Endodermal cell (in vitro differentiated cells): ENCODE results near the gene MASP1. TPM values are rescaled to one million over a fixed set of nuclear protein-coding genes. Genes with fewer than 3 reads are reported as not detected.

Experiments
- DNase-seq: peaks from one replicate; pipeline ENCODE4 v3.0.0-alpha.2; 2017
- H3K27ac ChIP-seq: 2 replicates; pipeline ENCODE4 v1.5.1; 2013; ENCODE audit warnings: mild to moderate bottlenecking, low read depth, low read length, moderate library complexity
- H3K27me3 ChIP-seq: 2 replicates; pipeline ENCODE4 v1.6.1; 2013; ENCODE audit warnings: mild to moderate bottlenecking, low read length, moderate library complexity; ENCODE audit not compliant: insufficient read depth, control insufficient read depth, poor library complexity, severe bottlenecking
- H3K36me3 ChIP-seq: 2 replicates; pipeline ENCODE4 v1.7.0; 2013; ENCODE audit warnings: mild to moderate bottlenecking, low read length, moderate library complexity; ENCODE audit not compliant: control insufficient read depth, insufficient read depth
- H3K4me1 ChIP-seq: one replicate; pipeline ENCODE4 v1.7.0; 2013; ENCODE audit warnings: low read length; ENCODE audit not compliant: control insufficient read depth, insufficient read depth
- H3K4me3 ChIP-seq: 2 replicates; pipeline ENCODE4 v1.5.1; 2013; ENCODE audit warnings: mild to moderate bottlenecking, low read length, moderate library complexity
- H3K9ac ChIP-seq: 2 replicates; pipeline ENCODE4 v1.6.1; 2013; ENCODE audit warnings: mild to moderate bottlenecking, low read length, moderate library complexity; ENCODE audit not compliant: poor library complexity, severe bottlenecking; ENCODE audit errors: extremely low read depth
- H3K9me3 ChIP-seq: 2 replicates; pipeline ENCODE4 v1.6.1; 2013; ENCODE audit warnings: mild to moderate bottlenecking, low read length, moderate library complexity; ENCODE audit not compliant: control insufficient read depth
- H3K27ac Mint-ChIP-seq: 2 replicates; pipeline ENCODE4 v1.8.0; 2020; ENCODE audit warnings: mixed read lengths
- H3K27me3 Mint-ChIP-seq: 2 replicates; pipeline ENCODE4 v1.8.0; 2021; ENCODE audit warnings: mild to moderate bottlenecking, mixed read lengths; ENCODE audit not compliant: insufficient read depth
- H3K36me3 Mint-ChIP-seq: 2 replicates; pipeline ENCODE4 v1.8.0; 2020; ENCODE audit warnings: low read depth, mixed read lengths
- H3K4me1 Mint-ChIP-seq: 2 replicates; pipeline ENCODE4 v1.8.0; 2020; ENCODE audit warnings: mixed read lengths
- H3K4me3 Mint-ChIP-seq: 2 replicates; pipeline ENCODE4 v1.8.0; 2020; ENCODE audit warnings: mild to moderate bottlenecking, moderate library complexity, mixed read lengths
- H3K9me3 Mint-ChIP-seq: 2 replicates; pipeline ENCODE4 v1.8.0; 2020; ENCODE audit warnings: mild to moderate bottlenecking, mixed read lengths
- WGBS, 2 experiments: methylation state at CpG; one replicate each; pipeline versions ENCODE4 v1.1.5 to v1.1.7; 2013; ENCODE audit warnings: missing lambda C conversion rate in 2 of 2, mixed read lengths in 1 of 2; ENCODE audit not compliant: insufficient coverage in 1 of 2, insufficient read length in 1 of 2; 5-methylcytosine and 5-hydroxymethylcytosine counted together
- total RNA-seq, 2 donors: library from RNA; stranded (reverse); fragmentation: NEBNext Ultra II Directional in 1 of 2; extraction: Animal tissue kit (Norgen Biotek cat#: 25700) in 1 of 2; gene quantifications; 2 replicates in 1 of 2; 3 replicates in 1 of 2; pipeline ENCODE4 v1.2.1, GENCODE V29; 2021
- TF ChIP-seq, protein P1 (sequence below): fragments of 200-600 bp; sonication (generic); conservative IDR thresholded peaks from 2 replicates; pipeline ENCODE4 v1.5.0; 2021; ENCODE audit warnings: antibody characterized with exemption, mild to moderate bottlenecking

Gene MASP1
- total RNA-seq, 2 donors from 2014 or later: 0.09 to 0.57 TPM

DNA sequence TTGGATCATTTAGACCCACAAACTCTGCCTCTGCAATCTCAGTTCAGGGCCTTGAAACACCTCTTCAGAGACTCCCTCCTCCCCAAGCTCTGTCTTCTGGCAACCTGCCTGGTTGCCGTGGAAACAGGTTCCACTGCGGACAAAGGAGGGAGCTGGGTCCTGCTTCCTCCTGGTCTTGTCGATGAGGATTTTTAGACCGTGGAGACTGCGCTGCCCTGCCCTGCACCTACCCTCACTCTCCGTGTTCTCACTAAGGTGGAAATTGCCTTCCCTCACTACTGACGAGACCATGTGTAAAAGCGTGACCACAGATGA lies 94.2 kb downstream of the MASP1 start, which contains the start of gene RTP1:
TSS of gene RTP1 (plus strand) at position 152 of the 315 bp plus-strand sequence. CDS start at position 182, 30 bp downstream.
- Mint-ChIP-seq H3K9me3 (no peaks in the 10 kb centered on the region), H3K27ac (no peak within 1 kb of the TSS), H3K27me3 (no peaks in the 10 kb centered on the region), H3K36me3 (no peaks in the 10 kb centered on the region), H3K4me3 (no peak within 1 kb of the TSS), H3K4me1 (peaks cover 3% of the 10 kb centered on the region)
- no peak within 1 kb of the TSS for H3K9ac ChIP-seq
- H3K4me3 ChIP-seq: no peak within 1 kb of the TSS
- H3K36me3 ChIP-seq: no peaks in the 10 kb centered on the region
- DNase-seq: no peak
- H3K4me1 ChIP-seq: no peaks in the 10 kb centered on the region
- TF ChIP-seq, protein P1, sequence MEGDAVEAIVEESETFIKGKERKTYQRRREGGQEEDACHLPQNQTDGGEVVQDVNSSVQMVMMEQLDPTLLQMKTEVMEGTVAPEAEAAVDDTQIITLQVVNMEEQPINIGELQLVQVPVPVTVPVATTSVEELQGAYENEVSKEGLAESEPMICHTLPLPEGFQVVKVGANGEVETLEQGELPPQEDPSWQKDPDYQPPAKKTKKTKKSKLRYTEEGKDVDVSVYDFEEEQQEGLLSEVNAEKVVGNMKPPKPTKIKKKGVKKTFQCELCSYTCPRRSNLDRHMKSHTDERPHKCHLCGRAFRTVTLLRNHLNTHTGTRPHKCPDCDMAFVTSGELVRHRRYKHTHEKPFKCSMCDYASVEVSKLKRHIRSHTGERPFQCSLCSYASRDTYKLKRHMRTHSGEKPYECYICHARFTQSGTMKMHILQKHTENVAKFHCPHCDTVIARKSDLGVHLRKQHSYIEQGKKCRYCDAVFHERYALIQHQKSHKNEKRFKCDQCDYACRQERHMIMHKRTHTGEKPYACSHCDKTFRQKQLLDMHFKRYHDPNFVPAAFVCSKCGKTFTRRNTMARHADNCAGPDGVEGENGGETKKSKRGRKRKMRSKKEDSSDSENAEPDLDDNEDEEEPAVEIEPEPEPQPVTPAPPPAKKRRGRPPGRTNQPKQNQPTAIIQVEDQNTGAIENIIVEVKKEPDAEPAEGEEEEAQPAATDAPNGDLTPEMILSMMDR: no peak
- H3K27ac ChIP-seq: no peak within 1 kb of the TSS
- H3K9me3 ChIP-seq: no peaks in the 10 kb centered on the region
- H3K27me3 ChIP-seq: no peaks in the 10 kb centered on the region
- 71 to 89% methylated on average over 3 to 8 of the region's 8 CpGs for WGBS, 2 experiments

DNA sequence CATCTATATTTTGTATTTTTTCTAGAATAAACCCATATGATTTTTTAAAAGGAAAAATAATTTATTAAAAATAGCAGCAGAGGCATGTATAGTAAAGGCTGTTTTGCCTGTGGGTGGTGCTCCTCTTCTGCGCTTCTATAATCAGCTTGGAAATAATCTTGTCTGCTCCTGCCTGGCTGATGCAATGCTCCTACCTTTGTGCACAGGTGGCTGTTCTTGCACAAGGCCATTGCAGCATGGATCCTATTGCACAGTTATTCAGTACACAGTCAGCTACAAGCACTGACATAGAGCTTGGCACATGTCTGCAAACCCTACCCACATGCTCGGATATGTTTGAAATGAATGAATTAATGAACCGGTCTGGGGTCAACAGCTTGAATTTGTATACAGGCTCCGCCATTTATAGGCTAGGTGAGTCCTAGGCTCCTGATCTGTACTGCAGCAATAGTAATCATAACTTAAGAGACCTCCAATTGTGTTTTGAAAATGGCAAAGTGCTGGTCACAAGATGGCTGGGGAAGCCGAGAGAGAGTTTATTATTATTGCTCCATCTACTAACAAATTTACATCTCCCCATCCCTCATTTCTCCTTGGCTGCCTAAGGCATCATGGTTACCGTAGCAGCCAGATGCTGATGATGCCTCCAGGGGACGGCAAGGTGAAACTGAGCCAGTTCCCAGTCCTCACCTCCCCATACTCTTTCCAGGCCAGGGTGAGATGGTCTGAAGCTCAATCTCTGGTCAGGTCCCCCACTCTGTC lies 94.8 kb downstream of the MASP1 start:
- Histone ChIP-seq H3K9ac (no peak overlapping the region), H3K27me3 (no peaks in the 10 kb centered on the region), H3K9me3 (no peaks in the 10 kb centered on the region), H3K4me1 (no peaks in the 10 kb centered on the region), H3K36me3 (no peaks in the 10 kb centered on the region), H3K4me3 (no peak overlapping the region), H3K27ac (no peak overlapping the region)
- DNase-seq: no peak
- Mint-ChIP-seq H3K4me1 (peaks cover 4% of the 10 kb centered on the region), H3K27me3 (no peaks in the 10 kb centered on the region), H3K9me3 (no peaks in the 10 kb centered on the region), H3K4me3 (no peak overlapping the region), H3K27ac (no peak overlapping the region), H3K36me3 (no peaks in the 10 kb centered on the region)
- TF ChIP-seq, protein P1: no peak
- WGBS, 2 experiments: 83 to 87% methylated on average over 5 to 7 of the region's 7 CpGs

DNA sequence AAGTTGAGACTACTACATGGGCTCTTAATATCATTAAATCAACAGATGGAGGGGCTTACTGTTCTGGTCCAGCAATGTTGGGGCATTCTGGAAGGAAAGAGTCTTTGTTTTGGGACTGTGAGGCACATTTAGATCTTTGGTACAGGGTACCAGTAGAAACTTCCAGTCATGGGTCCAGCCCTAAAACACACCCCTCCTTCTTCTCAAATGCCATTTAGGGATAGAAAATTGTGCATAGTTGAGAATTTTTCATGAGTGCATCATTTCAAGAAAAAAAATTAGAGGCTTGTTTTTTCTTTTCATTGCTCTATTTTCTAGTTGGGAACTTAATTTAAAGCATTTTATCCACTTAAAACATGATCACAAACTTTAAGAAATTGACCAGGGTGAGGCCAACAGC lies 98.4 kb downstream of the MASP1 start:
- Mint-ChIP-seq H3K9me3 (no peaks in the 10 kb centered on the region), H3K4me3 (no peak overlapping the region), H3K27me3 (peaks cover 1% of the 10 kb centered on the region), H3K36me3 (no peaks in the 10 kb centered on the region), H3K4me1 (peaks cover 4% of the 10 kb centered on the region), H3K27ac (no peak overlapping the region)
- H3K27ac ChIP-seq: no peak overlapping the region
- TF ChIP-seq, protein P1: no peak
- H3K36me3 ChIP-seq: no peaks in the 10 kb centered on the region
- no peak overlapping the region for H3K4me3 ChIP-seq
- H3K9me3 ChIP-seq: no peaks in the 10 kb centered on the region
- H3K9ac ChIP-seq: no peak overlapping the region
- no peaks in the 10 kb centered on the region for H3K27me3 ChIP-seq
- no peak for DNase-seq
- no peaks in the 10 kb centered on the region for H3K4me1 ChIP-seq
